Fibroblast of skin of abdomen (primary cell): Measurements from ENCODE around the gene RSPH4A. TPM values are rescaled to one million over a fixed set of nuclear protein-coding genes. Genes with fewer than 3 reads are reported as not detected.
"Not testable (repeated sequence)": the region's sequence is repeated elsewhere in the genome, so short reads cannot be mapped to it uniquely, and the experiment has no call there.

Experiments
- DNase-seq: peaks from one replicate; pipeline ENCODE4 v3.0.0-alpha.2; 2013
- polyA plus RNA-seq, 2 experiments: library from polyadenylated mRNA; unstranded; fragments of 120-200 nt; gene quantifications; one replicate each; pipeline ENCODE4 v1.2.1, GENCODE V29; 2013; ENCODE audit not compliant: insufficient read length in 2 of 2

The RSPH4A gene
- 0.14 TPM for polyA plus RNA-seq (2013, experiment 1 of 2; ENCODE audit: insufficient read length)
- polyA plus RNA-seq (2013, experiment 2 of 2; ENCODE audit: insufficient read length) = 0.10 TPM

- peak; percentile 95 for DNase-seq
These were observed at the start of gene RSPH4A for GRCh38 chr6:116615937-116616736. TSS of gene RSPH4A (plus strand) at chr6:116616479. CDS start at chr6:116616624, 145 bp downstream.

- DNase-seq = peak; percentile 67
These were observed 48.2 kb upstream of the RSPH4A start for GRCh38 chr6:116568111-116568510.

DNA sequence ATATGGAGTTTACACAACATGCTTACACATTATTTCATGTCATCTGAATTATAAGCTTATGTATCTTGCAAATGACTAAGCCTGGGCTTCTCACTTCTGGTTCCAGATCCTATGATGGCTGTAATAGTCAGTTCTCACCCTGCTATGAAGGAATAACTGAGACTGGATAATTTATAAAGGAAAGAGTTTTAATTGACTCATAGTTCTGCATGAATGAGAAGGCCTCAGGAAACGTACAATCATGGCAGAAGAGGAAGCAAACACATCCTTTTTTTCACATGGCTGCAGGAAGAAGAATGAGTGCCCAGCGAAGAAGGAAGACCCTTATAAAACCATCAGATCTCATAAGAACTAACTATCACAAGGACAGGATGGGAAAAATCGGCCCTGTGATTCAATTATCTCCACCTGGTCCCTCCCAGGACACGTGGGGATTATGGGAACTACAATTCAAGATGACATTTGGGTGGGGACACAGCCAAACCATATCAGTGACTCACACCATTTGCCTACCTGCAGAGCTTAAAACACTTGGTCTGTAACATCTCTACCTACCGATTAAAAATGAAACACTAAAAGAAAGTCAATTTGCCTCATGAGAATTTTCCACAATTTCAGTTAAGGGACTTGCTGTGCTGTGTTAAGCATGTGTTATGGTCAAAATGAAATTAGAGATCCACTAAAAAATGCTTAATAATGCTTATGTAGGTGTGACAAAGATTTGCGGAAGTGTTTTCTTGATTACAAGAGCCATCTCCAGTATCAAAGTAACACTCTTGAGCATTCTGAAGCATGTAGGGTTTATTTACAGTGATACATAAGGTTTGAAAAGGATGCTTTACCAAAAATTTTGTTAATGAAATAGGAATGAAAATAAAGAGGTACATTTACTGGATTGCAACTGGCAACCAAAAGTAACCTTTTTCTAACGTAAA is 47.2 kb upstream of the RSPH4A start:
- no peak for DNase-seq

DNA sequence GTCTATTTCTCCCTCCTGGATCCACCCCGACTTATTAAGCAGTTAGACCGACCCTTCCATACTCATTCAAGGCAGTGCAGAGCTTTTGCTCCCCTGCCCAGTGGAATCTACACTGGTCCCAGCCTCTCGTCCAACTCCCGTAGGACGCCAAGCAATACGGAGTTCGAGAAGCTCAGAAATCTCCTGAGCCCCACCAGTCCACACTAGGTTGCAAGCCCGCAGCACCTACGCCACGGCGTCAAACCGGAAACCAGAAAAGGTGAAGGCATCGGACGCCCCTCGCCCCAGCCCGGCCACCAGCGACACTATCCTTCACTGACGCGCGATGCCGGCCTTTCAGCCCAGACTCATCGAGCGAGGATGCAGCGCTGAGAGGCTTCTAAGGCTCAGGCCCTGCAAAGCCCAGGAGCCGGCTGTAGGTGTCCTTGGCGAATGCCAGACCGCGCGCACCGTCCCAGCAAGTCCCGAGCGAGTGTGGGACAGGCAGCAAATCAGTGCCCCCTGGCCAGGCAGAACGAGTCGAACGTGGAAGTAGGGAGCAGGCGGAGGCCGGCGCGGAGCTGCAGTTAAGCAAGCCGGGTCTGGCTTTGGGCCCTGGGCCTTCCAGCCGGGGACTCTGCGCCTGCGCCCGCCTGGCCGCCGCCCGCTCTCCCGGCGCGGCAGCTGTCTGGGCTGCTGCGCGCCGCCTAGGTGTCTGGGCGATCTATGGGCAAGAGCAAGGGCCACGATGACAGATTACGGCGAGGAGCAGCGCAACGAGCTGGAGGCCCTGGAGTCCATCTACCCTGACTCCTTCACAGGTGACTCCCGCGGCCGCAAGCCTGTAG is 45.2 kb upstream of the RSPH4A start, which contains the start of gene RWDD1:
Gene RWDD1, plus strand, starts transcription at position 649 of the 827 bp plus-strand sequence. Its CDS starts 79 bp downstream, at position 728.
- DNase-seq = peak; percentile 100

- DNase-seq = no peak
These were observed 44.6 kb upstream of the RSPH4A start for GRCh38 chr6:116571683-116572000.

- peak; percentile 32 for DNase-seq
These were observed 44.1 kb upstream of the RSPH4A start for GRCh38 chr6:116572162-116572561.

- DNase-seq = no peak
These were observed 41.1 kb upstream of the RSPH4A start for GRCh38 chr6:116575227-116575626.

DNA sequence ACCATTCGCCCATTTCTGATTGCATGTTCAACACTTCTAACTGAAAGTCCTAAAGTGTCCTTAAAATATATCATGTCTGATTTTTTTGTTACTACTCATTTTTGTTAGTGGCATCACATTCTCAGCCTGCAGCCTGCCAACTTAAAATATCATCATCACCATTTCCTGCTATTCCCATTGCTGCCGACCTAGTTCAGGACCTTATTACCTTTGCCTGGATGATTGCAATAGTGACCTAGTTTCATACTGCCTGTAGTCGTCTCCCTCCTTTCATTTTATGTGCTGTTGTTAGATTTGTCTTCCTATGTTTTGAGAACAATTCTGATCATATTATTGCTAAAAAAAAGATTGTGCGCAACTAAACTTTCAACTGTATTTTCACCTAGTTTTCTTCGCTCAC is 38.8 kb upstream of the RSPH4A start:
- no peak for DNase-seq

- DNase-seq = no peak
These were observed 37.9 kb upstream of the RSPH4A start for GRCh38 chr6:116578335-116578734.

GRCh38 chr6:116579143-116579542 is 37.1 kb upstream of the RSPH4A start:
- DNase-seq = no peak

DNA sequence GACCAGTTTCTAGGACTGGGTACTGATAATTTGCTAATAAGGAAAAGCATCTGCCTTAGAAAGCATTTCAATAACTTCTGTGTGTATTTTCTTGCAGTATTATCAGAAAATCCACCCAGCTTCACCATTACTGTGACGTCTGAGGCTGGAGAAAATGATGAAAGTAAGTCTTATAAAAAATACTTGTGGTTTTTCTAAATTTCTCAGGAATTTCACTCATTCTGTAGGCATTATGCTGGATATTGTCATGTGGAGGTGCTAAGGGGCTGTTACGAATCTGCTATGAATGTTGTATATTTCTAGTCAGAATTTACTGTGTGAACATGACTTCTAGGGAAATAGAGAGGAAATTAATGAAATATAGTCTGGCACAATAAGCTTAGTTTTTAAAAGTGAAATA is 36.1 kb upstream of the RSPH4A start:
- peak; percentile 78 for DNase-seq

DNA sequence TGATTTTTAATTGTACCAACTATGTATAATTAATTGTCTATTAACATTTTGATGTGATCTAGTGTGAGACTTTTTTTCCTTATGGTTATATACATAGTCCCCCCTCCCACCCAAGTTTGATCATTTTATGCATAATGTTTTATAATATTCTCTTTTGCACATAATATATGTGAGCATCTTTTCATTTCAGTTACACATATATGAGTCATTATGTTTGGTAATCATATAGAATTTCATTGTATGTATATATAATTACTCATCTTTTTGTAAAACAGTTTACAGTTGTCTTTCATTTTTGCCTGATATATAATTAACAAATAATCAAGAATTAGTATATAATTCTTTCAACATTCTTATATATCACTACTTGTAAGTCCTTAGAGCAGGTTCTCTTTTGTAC is 30.0 kb upstream of the RSPH4A start:
- DNase-seq = no peak

DNA sequence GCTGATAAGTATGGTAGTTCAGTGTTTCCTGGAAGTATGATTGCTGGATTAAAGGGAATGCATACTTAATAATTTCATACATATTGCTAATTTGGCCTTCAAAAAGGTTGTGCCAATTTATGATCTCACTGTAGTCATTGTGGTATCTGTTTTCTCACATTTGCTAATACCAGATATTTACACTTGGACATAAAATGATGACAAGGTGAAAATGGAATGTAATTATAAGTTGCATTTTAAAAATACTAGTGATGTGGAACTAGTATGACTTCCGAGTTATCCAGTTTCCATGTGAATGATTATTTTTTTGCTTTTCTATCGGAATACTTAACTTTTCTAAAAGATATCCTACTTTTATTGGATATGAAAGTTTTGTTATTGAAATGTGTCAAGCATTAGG is 29.5 kb upstream of the RSPH4A start:
- no peak for DNase-seq

DNA sequence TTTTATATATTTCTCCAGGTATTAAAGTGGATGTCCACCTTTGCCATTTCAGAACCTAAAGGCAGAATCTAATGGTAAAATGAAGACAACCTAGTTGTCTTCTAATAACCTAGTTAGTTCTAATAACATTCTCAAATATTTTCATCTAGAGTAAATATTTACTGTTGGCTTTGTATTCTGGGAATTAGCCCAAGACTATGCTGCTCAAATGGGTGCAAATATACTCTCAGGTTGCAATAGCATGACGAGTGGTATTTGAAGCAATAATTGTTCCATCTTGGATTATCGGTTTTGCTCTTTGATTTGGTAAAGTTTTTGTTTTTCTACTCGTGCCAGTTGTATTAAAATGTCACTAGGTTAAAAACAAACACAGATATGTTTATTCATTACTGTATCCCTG is 21.0 kb upstream of the RSPH4A start:
- no peak for DNase-seq

DNA sequence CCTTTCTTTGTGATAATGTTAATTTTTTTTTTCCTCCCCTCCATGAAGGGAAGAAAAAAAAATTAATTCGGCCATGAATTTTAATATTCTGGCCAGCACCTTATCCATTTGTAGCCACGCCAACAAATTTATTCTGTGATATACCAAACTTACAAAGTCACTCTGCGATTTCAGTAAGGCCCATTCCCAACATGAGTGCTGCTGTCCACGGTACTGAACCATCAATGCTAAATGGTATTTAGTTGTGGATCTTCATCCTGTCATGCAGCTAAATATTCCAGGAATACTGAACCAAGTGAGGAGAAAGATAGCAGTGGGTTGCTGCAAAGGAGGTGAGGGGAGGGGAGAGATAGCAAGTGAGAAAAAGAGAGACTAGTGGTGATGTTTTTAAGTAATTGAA is 19.5 kb upstream of the RSPH4A start:
- DNase-seq = peak; percentile 14

DNA sequence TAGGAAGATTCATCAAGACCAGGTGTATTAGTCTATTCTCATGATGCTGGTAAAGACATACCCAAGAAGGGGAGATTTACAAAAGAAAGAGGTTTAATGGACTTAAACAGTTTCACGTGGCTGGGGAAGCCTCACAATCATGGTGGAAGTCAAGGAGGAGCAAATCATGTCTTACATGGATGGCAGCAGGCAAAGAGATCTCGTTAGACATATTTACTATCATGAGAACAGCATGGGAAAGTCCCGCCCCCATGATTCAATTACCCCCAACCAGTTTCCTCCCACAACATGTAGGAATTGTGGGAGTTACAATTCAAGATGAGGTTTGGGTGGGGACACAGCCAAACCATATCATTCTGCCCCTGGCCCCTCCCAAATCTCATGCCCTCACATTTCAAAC is 12.4 kb upstream of the RSPH4A start:
- not testable (repeated sequence) for DNase-seq

DNA sequence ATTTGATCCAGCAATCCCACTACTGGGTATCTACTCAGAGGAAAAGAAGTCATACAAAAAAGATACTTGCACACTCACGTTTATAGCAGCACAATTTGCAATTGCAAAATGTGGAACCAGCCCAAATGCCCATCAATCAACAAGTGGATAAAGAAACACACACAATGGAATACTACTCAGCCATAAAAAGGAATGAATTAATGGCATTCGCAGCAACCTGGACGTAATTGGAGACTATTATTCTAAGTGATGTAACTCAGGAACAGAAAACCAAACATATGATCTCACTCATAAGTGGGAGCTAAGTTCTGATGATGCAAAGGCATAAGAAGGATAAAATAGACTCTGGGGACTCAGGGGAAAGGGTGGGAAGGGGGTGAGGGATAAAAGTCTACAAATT is 11.4 kb upstream of the RSPH4A start:
- DNase-seq = not testable (repeated sequence)

- DNase-seq = no peak
These were observed 10.3 kb upstream of the RSPH4A start for GRCh38 chr6:116605935-116606334.

- DNase-seq = no peak
These were observed 5.2 kb upstream of the RSPH4A start for GRCh38 chr6:116611056-116611455.

- peak; percentile 1 for DNase-seq
These were observed 416 bp downstream of the RSPH4A start for GRCh38 chr6:116616737-116617053.

DNA sequence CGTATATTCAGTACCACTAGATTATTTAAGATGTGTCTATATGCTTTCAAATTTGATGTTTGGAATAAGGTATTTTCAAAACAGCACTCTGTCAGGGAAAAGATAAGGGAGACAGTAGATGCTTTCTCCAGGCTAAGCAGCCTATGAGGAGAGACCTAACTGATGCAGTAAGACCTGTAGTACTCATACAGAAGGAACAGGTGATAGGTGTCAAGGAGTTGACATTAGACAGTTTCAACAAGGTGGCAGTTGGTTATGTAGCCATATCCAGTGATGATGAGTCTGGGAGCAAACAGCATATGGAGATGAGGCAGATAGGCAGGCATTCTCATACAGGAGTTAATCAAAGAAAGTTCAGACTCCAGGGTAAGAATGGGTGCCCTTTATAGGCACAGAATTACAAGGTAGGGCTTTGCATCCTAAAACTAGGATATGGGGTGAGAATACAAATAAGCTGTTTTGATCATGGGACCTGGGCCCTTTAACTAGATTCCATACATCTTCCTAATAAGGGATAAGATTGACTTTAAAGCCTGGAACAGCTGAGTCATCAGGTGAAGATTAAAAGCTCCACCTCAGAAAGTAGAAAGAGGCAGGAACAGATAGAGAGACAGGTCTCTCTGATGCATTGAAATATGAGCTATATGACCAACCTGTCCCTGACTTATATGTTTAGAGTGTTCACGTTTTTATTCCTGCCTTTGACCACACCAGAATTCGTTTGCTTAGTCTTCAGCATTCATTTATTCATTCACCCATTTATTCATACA is 7.9 kb downstream of the RSPH4A start:
- no peak for DNase-seq

DNA sequence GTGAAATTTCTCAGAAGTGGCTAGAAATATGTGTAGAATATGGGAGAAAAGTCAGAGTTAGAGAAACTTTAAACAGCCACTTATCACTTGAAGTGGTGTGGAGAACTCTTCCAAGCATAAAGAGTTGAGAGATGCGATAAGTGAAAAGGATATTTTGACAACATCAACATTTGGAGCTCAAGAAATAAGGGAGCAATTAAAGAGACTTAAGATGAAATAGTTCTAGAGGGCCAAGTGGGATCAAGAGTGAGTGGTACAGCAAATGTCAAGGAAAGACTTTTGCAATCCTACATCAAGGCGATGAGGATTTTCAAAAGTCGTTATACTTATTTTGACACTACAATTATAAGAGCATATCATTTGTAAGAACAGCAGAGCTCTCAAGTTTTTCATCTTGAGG is 9.6 kb downstream of the RSPH4A start:
- DNase-seq = no peak
